ENCODE data around the gene KTN1. TPM values are rescaled to one million over a fixed set of nuclear protein-coding genes. Genes with fewer than 3 reads are reported as not detected.

Gene KTN1
- total RNA-seq, 1 donor from 2014 or later, result 138 TPM

DNA sequence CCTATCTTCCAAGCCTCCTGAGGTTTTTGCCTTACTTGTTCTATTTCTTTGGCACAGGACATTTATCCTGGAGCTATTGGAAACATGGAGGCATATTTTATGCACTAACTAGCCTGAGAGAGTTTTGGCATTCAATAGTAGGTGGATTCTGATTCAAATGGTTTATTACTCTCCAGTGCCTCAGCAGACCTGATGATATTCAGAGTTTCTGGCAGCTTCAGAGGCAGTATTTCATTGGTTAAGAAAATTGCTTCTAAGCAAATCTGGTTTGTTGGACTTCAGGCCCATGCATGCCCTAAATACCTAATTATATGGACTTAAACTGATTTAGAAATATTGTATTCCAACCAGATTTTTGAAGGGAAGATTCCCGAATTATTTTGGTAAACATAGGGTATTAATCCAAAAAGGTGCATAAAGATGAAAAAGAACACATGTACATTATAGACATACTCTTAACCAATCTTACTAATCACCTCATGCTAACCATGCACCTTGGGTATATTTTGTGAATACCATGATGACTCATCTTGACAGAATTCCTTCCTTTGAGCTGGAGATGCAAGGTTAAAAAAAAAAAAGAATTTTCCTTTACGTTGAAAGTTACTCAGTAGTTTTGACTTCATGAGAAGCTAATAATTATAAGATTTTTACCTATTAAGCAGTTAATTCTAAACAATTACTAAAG is 44.3 kb upstream of the KTN1 start:
- H3K27ac Mint-ChIP-seq (ENCODE audit: unreplicated experiment), result no peak overlapping the region
- no peak overlapping the region for H3K4me3 Mint-ChIP-seq (ENCODE audit: unreplicated experiment)
- H3K9me3 Mint-ChIP-seq (ENCODE audit: unreplicated experiment), result peaks cover 9% of the 10 kb centered on the region
- no peaks in the 10 kb centered on the region for H3K36me3 Mint-ChIP-seq (ENCODE audit: unreplicated experiment)
- H3K27me3 Mint-ChIP-seq (ENCODE audit: unreplicated experiment), result no peaks in the 10 kb centered on the region
- H3K4me1 Mint-ChIP-seq (ENCODE audit: unreplicated experiment), result peaks cover 13% of the 10 kb centered on the region
- TF ChIP-seq, protein P1, sequence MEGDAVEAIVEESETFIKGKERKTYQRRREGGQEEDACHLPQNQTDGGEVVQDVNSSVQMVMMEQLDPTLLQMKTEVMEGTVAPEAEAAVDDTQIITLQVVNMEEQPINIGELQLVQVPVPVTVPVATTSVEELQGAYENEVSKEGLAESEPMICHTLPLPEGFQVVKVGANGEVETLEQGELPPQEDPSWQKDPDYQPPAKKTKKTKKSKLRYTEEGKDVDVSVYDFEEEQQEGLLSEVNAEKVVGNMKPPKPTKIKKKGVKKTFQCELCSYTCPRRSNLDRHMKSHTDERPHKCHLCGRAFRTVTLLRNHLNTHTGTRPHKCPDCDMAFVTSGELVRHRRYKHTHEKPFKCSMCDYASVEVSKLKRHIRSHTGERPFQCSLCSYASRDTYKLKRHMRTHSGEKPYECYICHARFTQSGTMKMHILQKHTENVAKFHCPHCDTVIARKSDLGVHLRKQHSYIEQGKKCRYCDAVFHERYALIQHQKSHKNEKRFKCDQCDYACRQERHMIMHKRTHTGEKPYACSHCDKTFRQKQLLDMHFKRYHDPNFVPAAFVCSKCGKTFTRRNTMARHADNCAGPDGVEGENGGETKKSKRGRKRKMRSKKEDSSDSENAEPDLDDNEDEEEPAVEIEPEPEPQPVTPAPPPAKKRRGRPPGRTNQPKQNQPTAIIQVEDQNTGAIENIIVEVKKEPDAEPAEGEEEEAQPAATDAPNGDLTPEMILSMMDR (IDR thresholded peaks at IDR 0.05), result no peak
- DNase-seq (ENCODE audit: extremely low spot score, unreplicated experiment), result no peak

DNA sequence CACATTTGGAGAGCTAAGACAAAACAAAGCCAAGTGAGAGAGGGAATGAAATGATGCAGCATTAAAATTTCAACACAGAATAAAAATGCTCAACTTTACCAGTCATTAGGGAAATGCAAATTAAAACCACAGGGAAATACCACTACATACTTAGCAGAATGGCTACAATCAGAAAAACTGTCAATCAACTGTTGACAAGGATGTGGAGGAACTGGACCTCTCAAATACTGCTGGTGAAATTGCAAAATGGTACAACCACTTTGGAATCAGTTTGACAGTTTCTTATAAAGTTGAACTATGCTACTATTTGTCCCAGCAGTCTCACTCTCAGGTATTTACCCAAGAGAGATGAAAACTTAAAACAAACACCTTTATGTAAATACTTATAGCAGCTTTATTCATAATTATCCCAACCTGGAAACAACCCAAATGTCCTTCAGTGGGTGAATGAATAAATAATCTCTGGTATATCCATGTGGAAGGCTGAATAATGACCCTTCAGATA is 43.8 kb upstream of the KTN1 start:
- DNase-seq (ENCODE audit: extremely low spot score, unreplicated experiment), result no peak
- Mint-ChIP-seq H3K27me3 (ENCODE audit: unreplicated experiment) (no peaks in the 10 kb centered on the region), H3K4me1 (ENCODE audit: unreplicated experiment) (peaks cover 12% of the 10 kb centered on the region), H3K36me3 (ENCODE audit: unreplicated experiment) (no peaks in the 10 kb centered on the region), H3K9me3 (ENCODE audit: unreplicated experiment) (peaks cover 9% of the 10 kb centered on the region), H3K4me3 (ENCODE audit: unreplicated experiment) (no peak overlapping the region), H3K27ac (ENCODE audit: unreplicated experiment) (no peak overlapping the region)
- TF ChIP-seq, protein P1 (IDR thresholded peaks at IDR 0.05), result no peak

DNA sequence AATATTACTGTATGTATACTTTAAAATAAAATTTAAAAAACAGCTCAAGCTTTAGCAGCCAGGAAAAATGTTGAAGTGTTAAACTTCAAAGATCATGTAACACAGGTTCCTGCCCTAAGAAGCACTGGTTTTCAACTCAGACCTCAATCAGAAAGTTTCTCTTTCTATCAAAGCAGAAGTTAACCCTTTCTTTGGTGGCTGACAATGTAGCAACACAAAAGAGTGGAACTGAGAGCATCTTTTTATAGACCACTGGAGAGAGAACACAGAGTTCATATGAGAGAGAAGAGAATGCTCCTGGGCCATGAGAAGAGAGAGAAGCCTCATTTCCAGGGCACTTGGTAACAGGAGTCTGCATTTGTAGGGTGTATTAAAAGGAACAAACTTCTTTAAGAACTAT is 42.2 kb upstream of the KTN1 start:
- Mint-ChIP-seq H3K27me3 (ENCODE audit: unreplicated experiment) (no peaks in the 10 kb centered on the region), H3K4me3 (ENCODE audit: unreplicated experiment) (no peak overlapping the region), H3K36me3 (ENCODE audit: unreplicated experiment) (no peaks in the 10 kb centered on the region), H3K4me1 (ENCODE audit: unreplicated experiment) (peaks cover 14% of the 10 kb centered on the region), H3K9me3 (ENCODE audit: unreplicated experiment) (peaks cover 9% of the 10 kb centered on the region), H3K27ac (ENCODE audit: unreplicated experiment) (no peak overlapping the region)
- TF ChIP-seq, protein P1 (IDR thresholded peaks at IDR 0.05), result no peak
- no peak for DNase-seq (ENCODE audit: extremely low spot score, unreplicated experiment)

- Mint-ChIP-seq H3K36me3 (ENCODE audit: unreplicated experiment) (no peaks in the 10 kb centered on the region), H3K9me3 (ENCODE audit: unreplicated experiment) (peaks cover 9% of the 10 kb centered on the region), H3K4me3 (ENCODE audit: unreplicated experiment) (no peak overlapping the region), H3K4me1 (ENCODE audit: unreplicated experiment) (peaks cover 13% of the 10 kb centered on the region), H3K27me3 (ENCODE audit: unreplicated experiment) (no peaks in the 10 kb centered on the region), H3K27ac (ENCODE audit: unreplicated experiment) (no peak overlapping the region)
- DNase-seq (ENCODE audit: extremely low spot score, unreplicated experiment), result no peak
- TF ChIP-seq, protein P1 (IDR thresholded peaks at IDR 0.05), result no peak
Measured at GRCh38 chr14:55539975-55540374, 40.0 kb upstream of the KTN1 start.

GRCh38 chr14:55540847-55541773 is 38.9 kb upstream of the KTN1 start:
- peaks cover 12% of the 10 kb centered on the region for H3K4me1 Mint-ChIP-seq (ENCODE audit: unreplicated experiment)
- no peaks in the 10 kb centered on the region for H3K36me3 Mint-ChIP-seq (ENCODE audit: unreplicated experiment)
- H3K27me3 Mint-ChIP-seq (ENCODE audit: unreplicated experiment), result no peaks in the 10 kb centered on the region
- DNase-seq (ENCODE audit: extremely low spot score, unreplicated experiment), result no peak
- H3K27ac Mint-ChIP-seq (ENCODE audit: unreplicated experiment), result no peak overlapping the region
- no peak overlapping the region for H3K4me3 Mint-ChIP-seq (ENCODE audit: unreplicated experiment)
- H3K9me3 Mint-ChIP-seq (ENCODE audit: unreplicated experiment), result peaks cover 9% of the 10 kb centered on the region
- TF ChIP-seq, protein P1 (IDR thresholded peaks at IDR 0.05), result no peak
